H9 (cell line): ENCODE results near the gene IMMP2L. TPM values are rescaled to one million over a fixed set of nuclear protein-coding genes. Genes with fewer than 3 reads are reported as not detected.
A peak's percentile ranks its signal among the peaks of the same experiment; 100 is the strongest.

ENCODE experiments used
- DNase-seq: peaks from one replicate; pipeline ENCODE4 v3.0.0-alpha.2; 2017
- H2AFZ ChIP-seq: one replicate; pipeline ENCODE4 v1.6.1; 2013; ENCODE audit warnings: mild to moderate bottlenecking, low read length, control low read depth, moderate library complexity
- H2AK5ac ChIP-seq: 2 replicates; pipeline ENCODE4 v1.6.1; 2013; ENCODE audit warnings: low read length, control low read depth, mixed read lengths; ENCODE audit not compliant: insufficient read length
- H2BK120ac ChIP-seq: one replicate; pipeline ENCODE4 v1.6.1; 2013; ENCODE audit warnings: low read depth, mild to moderate bottlenecking, low read length, control low read depth, inconsistent platforms; ENCODE audit not compliant: poor library complexity, severe bottlenecking
- H2BK12ac ChIP-seq: 2 replicates; pipeline ENCODE4 v1.6.1; 2013; ENCODE audit warnings: low read length, control low read depth, mixed read lengths, low read depth; ENCODE audit not compliant: insufficient read length
- H2BK15ac ChIP-seq: 2 replicates; pipeline ENCODE4 v1.6.1; 2013; ENCODE audit warnings: low read depth, low read length, control low read depth
- H2BK20ac ChIP-seq: one replicate; pipeline ENCODE4 v1.6.1; 2013; ENCODE audit warnings: low read depth, mild to moderate bottlenecking, low read length, control low read depth, inconsistent platforms; ENCODE audit not compliant: poor library complexity, severe bottlenecking
- H2BK5ac ChIP-seq: 2 replicates; pipeline ENCODE4 v1.6.1; 2013; ENCODE audit warnings: low read length, control low read depth, mixed read lengths; ENCODE audit not compliant: insufficient read length
- H3K14ac ChIP-seq: 2 replicates; pipeline ENCODE4 v1.6.1; 2013; ENCODE audit warnings: low read length, control low read depth; ENCODE audit not compliant: insufficient read depth
- H3K18ac ChIP-seq: 2 replicates; pipeline ENCODE4 v1.6.1; 2013; ENCODE audit warnings: low read depth, mild to moderate bottlenecking, mixed read lengths, low read length, control low read depth; ENCODE audit not compliant: insufficient read length
- H3K23ac ChIP-seq: 2 replicates; pipeline ENCODE4 v1.6.1; 2013; ENCODE audit warnings: low read length, control low read depth, mixed read lengths, low read depth; ENCODE audit not compliant: insufficient read length
- H3K23me2 ChIP-seq: 2 replicates; pipeline ENCODE4 v1.6.1; 2013; ENCODE audit warnings: low read depth, mild to moderate bottlenecking, mixed read lengths, low read length, control low read depth; ENCODE audit not compliant: insufficient read length, poor library complexity, severe bottlenecking
- H3K27ac ChIP-seq: 2 replicates; pipeline ENCODE4 v1.5.1; 2013; ENCODE audit warnings: low read length, control low read depth, mixed read lengths, low read depth; ENCODE audit not compliant: insufficient read length
- H3K27me3 ChIP-seq: 2 replicates; pipeline ENCODE4 v1.6.1; 2013; ENCODE audit warnings: low read length, control low read depth, inconsistent platforms; ENCODE audit not compliant: insufficient read depth
- H3K4ac ChIP-seq: 2 replicates; pipeline ENCODE4 v1.6.1; 2013; ENCODE audit warnings: low read depth, mild to moderate bottlenecking, control low read depth, inconsistent platforms, low read length, moderate library complexity
- H3K4me1 ChIP-seq: 2 replicates; pipeline ENCODE4 v1.6.1; 2013; ENCODE audit warnings: low read length, control low read depth, inconsistent platforms; ENCODE audit not compliant: insufficient read depth
- H3K4me2 ChIP-seq: 2 replicates; pipeline ENCODE4 v1.6.1; 2013; ENCODE audit warnings: low read length, control low read depth, mixed read lengths; ENCODE audit not compliant: insufficient read length, insufficient read depth
- H3K56ac ChIP-seq: 2 replicates; pipeline ENCODE4 v1.6.1; 2013; ENCODE audit warnings: low read depth, mild to moderate bottlenecking, mixed read lengths, low read length, control low read depth; ENCODE audit not compliant: insufficient read length
- H3K79me1 ChIP-seq: 2 replicates; pipeline ENCODE4 v1.6.1; 2013; ENCODE audit warnings: low read depth, mild to moderate bottlenecking, moderate library complexity, low read length, control low read depth, inconsistent platforms; ENCODE audit not compliant: insufficient read depth, poor library complexity, severe bottlenecking
- H3K79me2 ChIP-seq: 2 replicates; pipeline ENCODE4 v1.6.1; 2013; ENCODE audit warnings: low read length, control low read depth, inconsistent platforms; ENCODE audit not compliant: insufficient read depth
- H3K9ac ChIP-seq: 2 replicates; pipeline ENCODE4 v1.6.1; 2013; ENCODE audit warnings: low read length, control low read depth, mixed read lengths; ENCODE audit not compliant: insufficient read length; ENCODE audit errors: extremely low read depth
- H3K9me3 ChIP-seq: one replicate; pipeline ENCODE4 v1.6.1; 2013; ENCODE audit warnings: low read depth, low read length, inconsistent platforms; ENCODE audit not compliant: control insufficient read depth
- H3T11ph ChIP-seq: one replicate; pipeline ENCODE4 v1.6.1; 2013; ENCODE audit warnings: mild to moderate bottlenecking, low read length, control low read depth, inconsistent platforms
- H4K20me1 ChIP-seq: one replicate; pipeline ENCODE4 v1.6.1; 2013; ENCODE audit not compliant: control insufficient read depth, insufficient read length, insufficient read depth
- H4K5ac ChIP-seq: 2 replicates; pipeline ENCODE4 v1.6.1; 2013; ENCODE audit warnings: low read depth, mild to moderate bottlenecking, mixed read lengths, low read length, control low read depth; ENCODE audit not compliant: insufficient read length
- H4K8ac ChIP-seq: replicated peaks from 2 replicates; pipeline ENCODE4 v1.6.1; 2013; ENCODE audit warnings: low read length, control low read depth, mixed read lengths, low read depth; ENCODE audit not compliant: insufficient read length
- H4K91ac ChIP-seq: 2 replicates; pipeline ENCODE4 v1.6.1; 2013; ENCODE audit warnings: low read depth, mild to moderate bottlenecking, moderate library complexity, mixed read lengths, low read length, control low read depth; ENCODE audit not compliant: insufficient read length
- H3K27ac Mint-ChIP-seq, 3 experiments: 2 replicates in 2 of 3; 3 replicates in 1 of 3; pipeline ENCODE4 v1.8.0; 2020 to 2021; ENCODE audit warnings: mixed read lengths in 3 of 3, mild to moderate bottlenecking in 1 of 3, moderate library complexity in 1 of 3
- H3K27me3 Mint-ChIP-seq: 2 replicates; pipeline ENCODE4 v1.8.0; 2021; ENCODE audit warnings: low read depth, mild to moderate bottlenecking, moderate library complexity, mixed read lengths
- H3K36me3 Mint-ChIP-seq, 3 experiments: 2 replicates in 2 of 3; 3 replicates in 1 of 3; pipeline ENCODE4 v1.8.0; 2020 to 2021; ENCODE audit warnings: low read depth in 3 of 3, mixed read lengths in 3 of 3; ENCODE audit not compliant: insufficient read depth in 1 of 3
- H3K4me1 Mint-ChIP-seq, 2 experiments: 2 replicates each; pipeline ENCODE4 v1.8.0; 2020; ENCODE audit warnings: mixed read lengths in 2 of 2
- H3K4me3 Mint-ChIP-seq, 2 experiments: 2 replicates in 1 of 2; 3 replicates in 1 of 2; pipeline ENCODE4 v1.8.0; 2020 to 2021; ENCODE audit warnings: mild to moderate bottlenecking in 2 of 2, mixed read lengths in 2 of 2, moderate library complexity in 1 of 2
- H3K9me3 Mint-ChIP-seq, 2 experiments: 2 replicates in 1 of 2; 3 replicates in 1 of 2; pipeline ENCODE4 v1.8.0; 2020; ENCODE audit warnings: mild to moderate bottlenecking in 2 of 2, mixed read lengths in 2 of 2, moderate library complexity in 1 of 2
- WGBS: extraction: QIAGEN DNeasy Blood & Tissue Kit; methylation state at CpG from one replicate; pipeline ENCODE4 v1.1.7; 2013; ENCODE audit warnings: missing lambda C conversion rate, low lambda C conversion rate, mixed read lengths; ENCODE audit not compliant: insufficient read length; ENCODE audit errors: extremely low coverage; 5-methylcytosine and 5-hydroxymethylcytosine counted together
- total RNA-seq: library from RNA; stranded (reverse); gene quantifications from 2 replicates; pipeline ENCODE4 v1.2.1, GENCODE V29; 2021
- TF ChIP-seq, protein P1 (sequence below): fragments of 200-600 bp; sonication (generic); conservative IDR thresholded peaks from 3 replicates; pipeline ENCODE4 v1.8.0; 2021; ENCODE audit warnings: antibody characterized with exemption, mild to moderate bottlenecking

IMMP2L gene
- total RNA-seq, 1 experiment from 2014 or later: 14.7 TPM

DNA sequence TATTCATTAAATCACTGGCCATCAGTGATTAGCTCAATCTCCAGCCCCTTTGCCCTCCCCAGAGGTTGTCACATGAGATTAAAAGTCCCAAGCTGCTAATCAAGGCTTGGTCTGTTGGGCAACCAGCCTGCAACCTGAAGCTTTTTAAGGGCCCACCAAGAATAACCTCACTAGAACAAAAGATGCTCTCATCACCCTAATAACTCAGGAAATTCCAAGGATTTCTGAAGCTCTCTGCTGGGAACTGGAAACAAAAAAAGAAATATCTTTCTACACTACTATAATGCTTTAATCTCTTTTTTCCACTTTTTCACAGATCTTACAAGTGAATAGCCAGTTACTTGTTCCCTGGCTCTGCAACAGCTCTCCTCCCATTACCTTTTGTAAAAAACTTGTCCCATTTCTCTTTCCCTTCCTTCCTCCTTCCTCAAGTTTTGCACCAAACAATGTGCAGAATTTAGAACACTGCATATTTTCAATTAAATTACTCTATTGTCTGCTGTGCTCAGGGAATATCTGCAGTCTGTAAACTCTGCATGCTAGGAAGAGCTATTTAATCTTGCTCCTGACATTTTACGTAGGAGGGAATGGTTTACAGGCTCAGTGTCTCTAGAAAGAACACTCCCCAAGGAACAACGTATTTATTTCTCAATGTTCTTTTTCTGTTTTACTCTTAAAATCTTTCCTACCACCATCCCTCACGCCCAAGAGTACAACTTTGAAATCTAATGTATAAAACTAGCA lies 169.1 kb downstream of the IMMP2L start:
- Histone ChIP-seq H3K79me1 (no peaks in the 10 kb centered on the region), H4K5ac (no peak overlapping the region), H3K27ac (peak overlapping the region; percentile 30), H2AFZ (no peak overlapping the region), H3K9ac (no peak overlapping the region), H3K23me2 (no peaks in the 10 kb centered on the region), H3K18ac (no peak overlapping the region), H2BK15ac (no peak overlapping the region), H3K4me1 (no peaks in the 10 kb centered on the region; the same call in 1 of the 2 replicates), H3K23ac (no peak overlapping the region), H3K14ac (no peak overlapping the region), H3T11ph (no peak overlapping the region), H2BK120ac (no peak overlapping the region), H3K4me2 (no peak overlapping the region), H3K4ac (no peak overlapping the region), H2BK20ac (no peak overlapping the region), H4K91ac (no peak overlapping the region), H3K27me3 (no peaks in the 10 kb centered on the region), H3K79me2 (no peaks in the 10 kb centered on the region), H3K9me3 (no peaks in the 10 kb centered on the region), H4K20me1 (no peaks in the 10 kb centered on the region), H2BK5ac (no peak overlapping the region), H3K56ac (no peak overlapping the region), H4K8ac (no peak overlapping the region), H2AK5ac (no peak overlapping the region), H2BK12ac (no peak overlapping the region)
- Mint-ChIP-seq H3K36me3 (no peaks in the 10 kb centered on the region), H3K9me3 (no peaks in the 10 kb centered on the region), H3K4me1 (peaks cover 11 to 13% of the 10 kb centered on the region in 2 experiments), H3K27me3 (no peaks in the 10 kb centered on the region), H3K27ac (peak overlapping the region in 2 of 3 experiments; percentile 26 to 78; a peak in 4 of 7 replicates), H3K4me3 (no peak overlapping the region)
- DNase-seq: no peak
- WGBS: no CpG with 5 or more reads among the region's 3 CpGs
- TF ChIP-seq, protein P1, sequence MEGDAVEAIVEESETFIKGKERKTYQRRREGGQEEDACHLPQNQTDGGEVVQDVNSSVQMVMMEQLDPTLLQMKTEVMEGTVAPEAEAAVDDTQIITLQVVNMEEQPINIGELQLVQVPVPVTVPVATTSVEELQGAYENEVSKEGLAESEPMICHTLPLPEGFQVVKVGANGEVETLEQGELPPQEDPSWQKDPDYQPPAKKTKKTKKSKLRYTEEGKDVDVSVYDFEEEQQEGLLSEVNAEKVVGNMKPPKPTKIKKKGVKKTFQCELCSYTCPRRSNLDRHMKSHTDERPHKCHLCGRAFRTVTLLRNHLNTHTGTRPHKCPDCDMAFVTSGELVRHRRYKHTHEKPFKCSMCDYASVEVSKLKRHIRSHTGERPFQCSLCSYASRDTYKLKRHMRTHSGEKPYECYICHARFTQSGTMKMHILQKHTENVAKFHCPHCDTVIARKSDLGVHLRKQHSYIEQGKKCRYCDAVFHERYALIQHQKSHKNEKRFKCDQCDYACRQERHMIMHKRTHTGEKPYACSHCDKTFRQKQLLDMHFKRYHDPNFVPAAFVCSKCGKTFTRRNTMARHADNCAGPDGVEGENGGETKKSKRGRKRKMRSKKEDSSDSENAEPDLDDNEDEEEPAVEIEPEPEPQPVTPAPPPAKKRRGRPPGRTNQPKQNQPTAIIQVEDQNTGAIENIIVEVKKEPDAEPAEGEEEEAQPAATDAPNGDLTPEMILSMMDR: no peak
